ENCODE data around the gene CACNA1B.
"Not testable (repeated sequence)": the region's sequence is repeated elsewhere in the genome, so short reads cannot be mapped to it uniquely, and the experiment has no call there.

DNA sequence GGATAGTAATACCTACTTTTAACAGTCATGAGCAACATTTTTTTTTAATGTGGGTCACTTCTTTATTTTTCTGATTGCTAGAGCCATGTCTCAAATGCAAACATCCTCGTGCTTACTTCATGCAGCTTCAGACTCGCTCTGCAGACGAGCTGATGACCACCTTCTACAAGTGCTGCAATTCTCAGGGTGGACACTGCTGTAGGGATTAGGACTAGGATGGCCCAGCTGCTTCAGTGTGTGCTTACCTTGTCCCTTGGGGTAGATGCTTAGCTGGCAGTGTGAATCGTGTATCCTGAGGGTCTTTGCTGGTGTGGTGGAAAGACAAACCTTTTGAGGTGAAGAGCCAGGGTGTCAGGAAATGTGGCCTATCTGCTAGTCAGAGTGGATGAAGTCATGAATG lies 251.7 kb downstream of the CACNA1B start:
- not testable (repeated sequence) for TF ChIP-seq CTCF (IDR thresholded peaks at IDR 0.05; ENCODE audit: low read length); EZH2 (optimal IDR thresholded peaks at IDR 0.05; ENCODE audit: low read depth, low read length); EZH2phosphoT487 (IDR thresholded peaks at IDR 0.05; ENCODE audit: low read length)
